Activated naive CD8-positive, alpha-beta T cell treated with anti-CD3 and anti-CD28 coated beads, Interleukin-2, amount 50 U/mL, for 24 hours (primary cell): ENCODE data around the gene UROC1.
A peak's percentile ranks its signal among the peaks of the same experiment; 100 is the strongest.

Experiments used
- ATAC-seq: fragments of 150-1000 bp; cut with Tn5 transposase; one replicate; pipeline ENCODE4 v1.10.0; 2021
- DNase-seq: peaks from one replicate; pipeline ENCODE4 v3.0.0; 2021
- H3K27ac Mint-ChIP-seq: one replicate; pipeline ENCODE4 v1.8.0; 2021; ENCODE audit warnings: mild to moderate bottlenecking, mixed read lengths
- H3K27me3 Mint-ChIP-seq: one replicate; pipeline ENCODE4 v1.8.0; 2021; ENCODE audit warnings: mixed read lengths
- H3K36me3 Mint-ChIP-seq: one replicate; pipeline ENCODE4 v1.8.0; 2021; ENCODE audit warnings: low read depth, mixed read lengths
- H3K4me1 Mint-ChIP-seq: one replicate; pipeline ENCODE4 v1.8.0; 2021; ENCODE audit warnings: mixed read lengths
- H3K4me3 Mint-ChIP-seq: one replicate; pipeline ENCODE4 v1.8.0; 2021; ENCODE audit warnings: mild to moderate bottlenecking, moderate library complexity, mixed read lengths
- H3K9me3 Mint-ChIP-seq: one replicate; pipeline ENCODE4 v1.8.0; 2021; ENCODE audit warnings: mixed read lengths

Gene UROC1

DNA sequence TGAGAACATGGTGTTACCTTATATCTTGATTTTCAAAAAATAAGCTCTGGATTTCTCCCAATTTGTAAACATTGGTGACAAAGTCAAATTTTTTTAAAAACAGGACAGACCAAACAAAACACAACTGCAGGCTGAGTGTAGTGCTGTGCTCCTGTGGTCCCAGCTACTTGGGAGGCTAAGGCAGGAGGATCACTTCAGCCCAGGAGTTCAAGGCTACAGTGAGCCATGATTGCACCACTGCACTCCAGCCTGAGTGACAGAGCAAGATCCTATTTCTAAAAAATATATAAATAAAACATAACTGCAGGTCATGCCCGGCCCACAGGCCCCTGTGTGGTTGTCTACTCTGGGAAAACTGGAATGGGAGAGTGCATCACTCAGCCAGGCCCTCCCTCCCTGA lies 37.9 kb downstream of the UROC1 start:
- Mint-ChIP-seq H3K9me3 (no peaks in the 10 kb centered on the region), H3K4me3 (no peak overlapping the region), H3K27ac (no peak overlapping the region), H3K27me3 (no peaks in the 10 kb centered on the region), H3K4me1 (peaks cover 7% of the 10 kb centered on the region), H3K36me3 (peaks cover under 1% of the 10 kb centered on the region)
- DNase-seq (no peak), ATAC-seq (no peak)

DNA sequence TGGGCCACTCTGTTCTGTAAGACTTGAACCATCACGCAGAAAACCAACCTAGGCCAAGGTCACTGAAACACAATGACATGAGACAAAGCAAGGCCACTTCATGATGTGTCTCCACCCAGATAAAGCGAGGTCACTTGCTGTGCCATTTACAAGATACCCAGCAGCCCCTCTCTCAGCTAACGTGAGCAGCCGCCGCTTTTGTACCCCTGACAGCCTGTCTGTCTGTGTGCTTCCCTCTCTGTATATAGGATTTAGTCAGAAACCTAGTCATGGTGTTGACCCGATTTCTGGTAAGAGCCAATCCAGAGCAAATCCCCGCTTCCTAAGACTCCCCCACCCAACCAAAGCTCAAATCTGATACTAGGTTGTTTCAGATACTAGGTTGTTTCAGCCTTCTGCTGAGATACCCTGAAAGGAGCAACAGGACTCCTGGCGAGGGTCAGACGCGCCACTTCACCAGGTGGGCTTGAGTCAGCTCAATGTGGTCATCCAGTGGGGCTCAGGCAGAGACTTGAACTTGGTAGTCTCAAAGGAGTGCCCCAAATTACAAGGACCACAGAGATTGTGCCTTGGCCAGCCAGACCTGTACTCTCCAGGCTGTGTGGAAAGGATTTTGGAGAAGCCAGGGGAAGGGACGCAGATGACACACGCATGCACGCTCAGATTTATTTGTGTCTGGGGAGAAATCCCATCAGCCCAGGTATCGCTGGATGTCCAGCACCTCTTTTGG lies 38.8 kb downstream of the UROC1 start:
- H3K36me3 Mint-ChIP-seq: peaks cover 3% of the 10 kb centered on the region
- DNase-seq (no peak), ATAC-seq (no peak)
- H3K27me3 Mint-ChIP-seq: no peaks in the 10 kb centered on the region
- no peaks in the 10 kb centered on the region for H3K9me3 Mint-ChIP-seq
- no peak overlapping the region for H3K4me3 Mint-ChIP-seq
- H3K27ac Mint-ChIP-seq: no peak overlapping the region
- H3K4me1 Mint-ChIP-seq: peaks cover 15% of the 10 kb centered on the region

DNA sequence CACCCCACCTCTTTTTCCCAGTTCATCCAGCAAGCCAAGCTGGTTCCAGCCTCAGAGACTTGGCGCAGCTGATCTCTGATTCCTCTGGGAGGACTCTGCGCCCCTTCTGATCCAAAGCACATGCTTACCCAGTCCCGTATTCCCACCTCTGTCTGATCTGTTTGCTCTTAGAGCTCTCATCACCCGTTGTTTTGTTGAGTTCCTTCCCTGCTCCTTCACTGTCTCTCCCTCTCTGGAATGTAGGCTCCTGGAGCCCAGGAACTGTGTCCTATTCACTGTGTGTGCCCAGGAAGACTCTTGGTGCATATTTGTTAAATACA lies 40.6 kb downstream of the UROC1 start:
- Mint-ChIP-seq H3K4me1 (peaks cover 32% of the 10 kb centered on the region), H3K9me3 (no peaks in the 10 kb centered on the region), H3K27ac (no peak overlapping the region), H3K4me3 (peak overlapping the region; percentile 53), H3K36me3 (peaks cover 9% of the 10 kb centered on the region), H3K27me3 (no peaks in the 10 kb centered on the region)
- ATAC-seq (no peak), DNase-seq (no peak)

DNA sequence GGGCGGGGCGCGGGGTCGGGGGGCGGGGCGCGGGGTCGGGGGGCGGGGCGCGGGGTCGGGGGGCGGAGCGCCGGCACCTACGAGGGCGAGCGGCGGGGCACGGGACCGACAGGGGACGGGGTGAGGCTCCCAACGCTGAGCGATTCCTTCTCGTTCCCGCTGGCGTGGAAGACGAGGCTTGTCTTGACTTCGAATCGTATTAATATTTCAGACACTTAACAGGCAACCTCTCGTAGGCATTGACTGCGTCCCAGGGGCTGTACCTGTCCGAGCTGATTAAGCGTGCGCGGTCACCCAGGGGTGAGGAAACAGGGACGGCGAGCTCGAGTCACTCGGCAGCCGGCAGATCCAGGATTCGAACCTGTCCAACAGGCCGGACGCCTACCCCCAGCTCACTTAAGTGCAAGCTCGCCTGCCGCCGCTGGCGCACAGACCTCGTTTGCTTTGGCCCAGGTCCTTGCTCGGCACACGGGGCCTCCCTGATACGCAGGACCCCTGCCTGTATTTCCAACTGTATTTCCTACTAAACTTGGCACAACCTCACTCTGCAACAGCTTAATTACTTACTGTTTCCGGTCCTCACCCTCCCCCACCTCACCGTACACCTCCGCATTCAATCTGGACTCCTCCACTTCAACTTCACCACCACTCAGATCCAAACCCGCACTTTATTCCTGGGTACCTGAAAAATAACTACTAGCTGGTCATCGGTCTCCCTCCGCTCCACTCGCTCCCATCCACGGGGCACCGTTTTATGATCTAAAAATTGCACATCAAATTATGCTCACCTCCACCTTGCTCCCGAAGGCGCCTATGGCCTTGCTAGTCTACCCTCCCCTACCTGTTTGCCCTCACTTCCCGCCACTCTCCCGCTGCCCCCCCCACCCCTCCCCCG lies 41.2 kb downstream of the UROC1 start:
- Mint-ChIP-seq H3K27ac (peak overlapping the region; percentile 72), H3K9me3 (no peaks in the 10 kb centered on the region), H3K4me1 (peaks cover 37% of the 10 kb centered on the region), H3K36me3 (peaks cover 10% of the 10 kb centered on the region), H3K4me3 (peak overlapping the region; percentile 78), H3K27me3 (no peaks in the 10 kb centered on the region)
- DNase-seq: no peak
- peak; percentile 12 for ATAC-seq

DNA sequence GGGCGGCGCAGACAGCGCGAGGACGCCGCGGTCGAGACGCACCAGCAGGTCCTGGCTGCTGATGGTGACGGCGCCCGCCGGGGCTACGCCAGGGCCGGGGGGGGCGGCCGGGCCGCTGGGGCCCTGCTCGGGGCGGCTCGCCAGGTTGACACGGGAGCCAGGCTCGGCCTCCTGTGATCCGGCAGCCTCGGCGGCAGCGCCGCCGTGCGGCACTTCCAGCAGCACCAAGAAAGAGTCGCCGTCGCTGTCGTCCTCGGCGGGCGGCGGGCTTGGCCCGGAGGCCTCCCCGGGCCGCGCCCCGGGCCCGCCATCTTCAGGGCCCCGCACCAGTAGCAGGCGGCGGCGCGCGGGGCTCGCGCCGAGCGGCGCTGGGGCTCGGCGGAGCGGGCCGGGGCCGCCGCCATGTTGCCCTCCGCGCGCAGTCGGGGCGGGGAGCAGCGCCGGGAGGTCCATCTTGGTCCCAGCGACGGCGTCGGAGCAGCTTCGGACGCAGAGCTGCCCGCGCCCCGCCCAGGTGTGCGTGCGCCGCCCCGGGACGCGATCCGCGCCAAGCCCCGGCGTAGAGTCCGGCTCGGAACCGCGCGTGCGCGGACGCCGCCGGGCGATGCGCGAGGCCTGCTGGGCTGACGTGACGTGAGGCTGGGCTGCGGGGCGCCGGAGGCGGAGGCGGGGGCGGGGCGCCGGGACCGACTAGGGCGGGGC lies 42.0 kb downstream of the UROC1 start, which contains the start of gene ZXDC:
ZXDC (minus strand) TSS at position 479 of the 702 bp plus-strand sequence; CDS start at position 453, 26 bp downstream.
- peaks cover 18% of the 10 kb centered on the region for H3K36me3 Mint-ChIP-seq

DNA sequence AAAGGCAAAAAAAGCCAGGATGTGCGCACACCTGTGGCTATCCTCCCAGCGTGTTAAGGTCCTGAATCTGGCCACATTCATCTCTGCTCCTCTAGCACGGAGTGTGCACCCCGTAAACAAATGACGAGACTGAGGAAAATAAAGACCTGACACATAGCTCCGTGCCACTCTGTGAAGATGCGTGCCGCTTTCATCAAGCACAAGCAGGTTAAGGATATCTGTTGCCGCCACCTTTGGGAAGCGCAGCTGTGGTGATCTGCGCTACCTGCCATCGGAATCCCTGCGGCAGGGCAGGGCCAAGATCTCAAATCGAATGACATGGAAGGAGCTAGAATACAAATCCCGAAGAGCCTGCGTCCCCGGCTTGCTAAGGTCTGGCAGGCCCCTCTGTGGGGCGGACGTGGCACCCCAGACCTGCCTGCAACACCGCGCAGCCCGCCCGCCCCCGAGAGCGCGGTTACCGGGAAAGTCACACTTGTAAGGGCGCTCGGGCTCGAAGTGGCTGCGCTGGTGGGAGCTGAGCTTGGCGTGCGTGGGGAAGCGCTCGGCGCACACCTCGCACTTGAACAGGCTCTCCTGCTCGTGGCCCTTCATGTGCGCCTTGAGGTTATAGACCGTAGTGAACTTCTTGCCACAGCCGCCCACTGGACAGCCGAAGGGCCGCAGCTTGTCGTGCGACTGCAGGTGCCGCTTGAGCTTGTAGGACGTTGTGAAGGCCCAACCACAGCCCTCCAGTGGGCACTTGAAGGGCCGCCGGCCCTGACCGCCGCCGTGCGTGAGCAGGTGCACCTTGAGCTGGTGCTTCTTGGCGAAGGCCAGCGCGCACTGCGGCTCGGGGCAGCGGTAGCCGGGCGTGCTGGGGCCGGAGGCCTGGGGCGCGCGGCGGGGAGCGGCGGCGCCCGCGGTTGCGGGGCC lies 42.8 kb downstream of the UROC1 start:
- Mint-ChIP-seq H3K4me3 (peak overlapping the region; percentile 90), H3K4me1 (peaks cover 49% of the 10 kb centered on the region), H3K9me3 (no peaks in the 10 kb centered on the region), H3K27me3 (no peaks in the 10 kb centered on the region), H3K36me3 (peaks cover 23% of the 10 kb centered on the region), H3K27ac (peak overlapping the region; percentile 88)
- peak; percentile 46 for DNase-seq
- ATAC-seq: peak; percentile 1

More for the DNA sequence above, 42.0 kb downstream of the UROC1 start, which contains the start of gene ZXDC:
- peak within 1 kb of the TSS; percentile 88 for H3K27ac Mint-ChIP-seq
- ATAC-seq (peak; percentile 84), DNase-seq (peak; percentile 94)
- H3K4me3 Mint-ChIP-seq: peak within 1 kb of the TSS; percentile 90
- H3K9me3 Mint-ChIP-seq: no peaks in the 10 kb centered on the region
- no peaks in the 10 kb centered on the region for H3K27me3 Mint-ChIP-seq
- peaks cover 45% of the 10 kb centered on the region for H3K4me1 Mint-ChIP-seq

DNA sequence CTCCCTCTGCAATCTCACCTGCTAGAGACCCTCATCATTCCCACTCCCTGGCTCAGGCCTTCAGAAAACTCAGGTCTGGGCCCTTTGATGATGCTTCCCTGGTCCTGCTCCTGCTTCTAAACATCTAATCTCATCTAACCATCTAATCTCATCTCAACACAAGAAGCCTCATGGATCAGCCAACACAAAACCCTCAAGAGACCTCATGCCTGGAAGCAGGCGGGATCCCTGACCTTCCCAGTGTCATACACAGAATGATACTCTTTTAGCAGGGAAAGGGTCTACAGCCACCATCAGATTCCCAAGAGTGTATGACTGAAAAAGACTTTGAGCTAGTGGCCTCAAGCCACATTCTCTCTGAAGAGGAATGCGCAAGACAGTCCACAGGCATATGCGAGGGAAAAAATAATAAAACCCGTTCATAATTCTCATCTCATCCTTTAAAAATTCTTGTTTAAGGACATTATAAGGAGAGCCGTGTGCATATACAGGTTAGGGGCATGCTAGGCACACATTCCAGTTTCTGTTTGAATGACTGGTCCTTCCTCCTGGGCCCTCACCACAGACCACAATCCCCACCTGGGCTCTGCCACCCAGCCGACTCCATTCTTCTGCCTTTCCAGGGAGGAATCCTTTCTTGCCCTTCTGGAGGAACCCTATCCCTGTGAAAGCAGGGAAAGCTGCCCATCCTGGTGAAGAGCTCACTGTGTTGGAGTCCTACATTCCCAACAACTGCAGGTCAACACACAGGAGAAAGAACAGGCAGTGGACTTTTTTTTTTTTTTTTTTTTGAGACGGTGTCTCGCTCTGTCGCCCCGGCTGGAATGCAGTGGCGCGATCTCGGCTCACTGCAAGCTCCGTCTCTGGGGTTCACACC lies 44.0 kb downstream of the UROC1 start:
- Mint-ChIP-seq H3K4me3 (peak overlapping the region; percentile 90), H3K36me3 (peaks cover 31% of the 10 kb centered on the region), H3K9me3 (no peaks in the 10 kb centered on the region), H3K27me3 (no peaks in the 10 kb centered on the region), H3K4me1 (peaks cover 59% of the 10 kb centered on the region), H3K27ac (peak overlapping the region; percentile 73)
- DNase-seq (no peak), ATAC-seq (no peak)

DNA sequence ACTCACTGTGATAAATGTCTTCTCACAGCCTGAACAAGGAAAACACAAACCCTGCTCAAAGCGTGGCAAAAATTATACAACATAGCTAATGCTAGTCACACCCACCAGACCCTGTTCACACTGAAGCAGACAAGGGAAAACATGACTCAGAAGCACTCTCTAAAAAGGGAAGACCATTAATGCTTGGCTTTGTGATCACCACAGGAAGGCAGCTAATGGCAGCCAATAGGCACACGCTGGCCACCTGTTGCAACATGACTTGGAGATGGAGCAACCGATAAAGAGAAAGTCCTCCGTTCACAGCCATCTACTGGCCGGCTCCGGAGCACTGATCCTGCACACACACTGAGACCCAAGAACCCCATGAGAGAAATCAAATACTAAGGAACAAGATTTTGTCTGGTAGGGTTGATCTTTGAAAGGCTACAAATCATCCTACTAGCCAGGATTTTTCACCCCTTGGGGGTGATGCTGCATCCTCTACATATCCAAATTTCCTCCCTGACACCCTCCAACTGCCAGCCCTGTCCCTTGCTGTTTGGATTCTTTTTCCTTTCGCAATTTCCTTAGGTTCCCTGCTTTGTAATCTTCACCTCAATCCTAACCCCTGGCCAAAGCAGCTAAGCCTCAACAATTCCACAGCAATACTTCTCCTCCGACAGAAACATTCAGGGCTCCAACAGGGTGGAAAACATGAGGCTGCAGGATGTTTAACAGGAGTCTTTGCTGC lies 45.1 kb downstream of the UROC1 start:
- ATAC-seq: no peak
- Mint-ChIP-seq H3K27me3 (no peaks in the 10 kb centered on the region), H3K4me3 (peak overlapping the region; percentile 90), H3K27ac (peak overlapping the region; percentile 73), H3K9me3 (no peaks in the 10 kb centered on the region), H3K4me1 (peaks cover 67% of the 10 kb centered on the region), H3K36me3 (peaks cover 38% of the 10 kb centered on the region)
- no peak for DNase-seq

DNA sequence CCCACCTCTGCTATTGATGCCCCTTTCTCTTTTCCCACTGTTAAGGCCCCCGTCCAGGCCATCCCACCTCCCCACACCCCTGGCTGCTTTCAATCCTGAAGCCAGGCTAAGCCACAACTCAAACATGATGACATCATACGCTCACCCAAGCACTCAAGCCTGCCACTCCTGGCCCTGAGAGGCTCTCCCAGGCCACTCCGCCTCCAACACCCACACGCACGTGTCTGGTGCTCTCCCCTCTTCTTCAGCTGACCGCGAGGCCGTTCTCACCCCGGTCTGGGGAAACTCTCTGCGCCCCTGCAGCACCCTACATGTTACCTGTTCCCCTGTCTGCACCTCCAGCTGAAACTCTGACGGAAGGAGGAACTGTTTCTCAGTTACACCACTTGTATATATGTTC lies 48.1 kb downstream of the UROC1 start:
- H3K4me3 Mint-ChIP-seq: no peak overlapping the region
- ATAC-seq (no peak), DNase-seq (no peak)
- H3K36me3 Mint-ChIP-seq: peaks cover 52% of the 10 kb centered on the region
- no peaks in the 10 kb centered on the region for H3K27me3 Mint-ChIP-seq
- H3K27ac Mint-ChIP-seq: peak overlapping the region; percentile 7
- no peaks in the 10 kb centered on the region for H3K9me3 Mint-ChIP-seq
- H3K4me1 Mint-ChIP-seq: peaks cover 61% of the 10 kb centered on the region

DNA sequence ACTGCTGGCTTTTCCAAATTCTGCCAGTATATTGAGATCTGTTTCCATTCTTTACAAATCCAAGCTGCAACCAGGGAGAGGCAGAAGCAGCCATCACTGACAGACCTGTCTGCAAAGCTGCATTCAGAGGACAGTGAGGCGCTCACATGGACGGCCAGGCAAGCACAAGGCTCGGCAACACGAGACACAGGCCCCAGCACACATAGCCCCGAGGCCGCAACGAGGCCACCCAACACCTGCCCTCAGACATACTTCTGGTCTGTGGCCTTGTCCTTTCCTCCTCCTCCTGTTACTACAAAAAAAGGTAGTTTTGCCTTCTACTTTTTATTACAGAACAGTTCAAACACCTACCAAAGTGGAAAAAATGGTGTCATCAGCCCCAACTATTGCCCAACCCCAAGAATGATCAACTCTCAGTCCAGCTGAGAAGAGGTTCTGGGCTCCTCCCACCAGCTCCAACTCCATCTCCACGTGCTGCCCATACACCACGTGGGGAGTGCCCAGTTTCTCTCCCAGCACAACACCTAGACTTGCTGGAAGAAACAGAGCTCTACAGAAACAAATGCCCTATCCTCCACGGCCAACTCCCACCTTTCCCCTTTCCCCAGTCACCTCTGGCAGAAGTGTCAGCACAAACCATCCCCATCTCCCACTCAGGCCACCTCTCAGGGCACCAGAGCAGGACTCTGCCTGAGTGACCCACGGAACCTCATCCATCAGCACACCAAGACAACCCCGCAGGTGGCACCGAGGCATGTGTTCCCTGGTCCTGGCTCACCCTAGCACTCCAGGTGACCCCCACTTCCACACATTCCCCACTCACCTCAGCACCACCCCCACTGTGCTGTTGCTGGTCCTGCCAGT lies 49.3 kb downstream of the UROC1 start:
- DNase-seq (no peak), ATAC-seq (no peak)
- Mint-ChIP-seq H3K36me3 (peaks cover 55% of the 10 kb centered on the region), H3K27ac (peak overlapping the region; percentile 70), H3K9me3 (no peaks in the 10 kb centered on the region), H3K27me3 (no peaks in the 10 kb centered on the region), H3K4me3 (no peak overlapping the region), H3K4me1 (peaks cover 50% of the 10 kb centered on the region)

DNA sequence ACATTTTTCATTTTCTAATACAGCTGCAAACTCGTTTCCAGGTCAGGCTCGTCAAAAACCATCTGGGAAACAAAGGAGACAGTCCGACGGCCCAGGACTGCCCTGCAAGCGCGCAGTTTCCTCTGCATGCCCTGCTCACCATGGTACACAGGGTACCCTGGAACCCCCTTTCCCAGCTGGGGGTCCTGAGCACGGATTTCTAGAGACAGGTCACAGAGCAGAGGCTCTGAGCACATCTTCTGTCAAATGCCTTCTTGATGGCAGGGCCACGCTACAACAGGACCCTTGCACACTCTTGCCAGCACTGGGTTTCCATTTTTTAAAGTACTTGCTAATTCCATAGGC lies 50.0 kb downstream of the UROC1 start:
- no peaks in the 10 kb centered on the region for H3K27me3 Mint-ChIP-seq
- no peak overlapping the region for H3K4me3 Mint-ChIP-seq
- DNase-seq: no peak
- peaks cover 53% of the 10 kb centered on the region for H3K36me3 Mint-ChIP-seq
- no peak for ATAC-seq
- H3K27ac Mint-ChIP-seq: no peak overlapping the region
- H3K9me3 Mint-ChIP-seq: no peaks in the 10 kb centered on the region
- peaks cover 43% of the 10 kb centered on the region for H3K4me1 Mint-ChIP-seq
